Heart left ventricle (tissue), 13 donors: ENCODE data around the gene GLI2.

Source experiments
- POLR2A ChIP-seq, 2 donors: fragments of 450-650 bp; IDR thresholded peaks; one replicate each; pipeline ENCODE4 v1.6.1; 2017; ENCODE audit warnings: antibody characterized with exemption in 2 of 2, mild to moderate bottlenecking in 2 of 2, moderate library complexity in 2 of 2
- TF ChIP-seq, protein P1 (sequence below), 12 donors: fragments of 200-600 bp; sonication (generic) in 4 of 12; IDR thresholded peaks; one replicate each; pipeline versions ENCODE4 v1.5.0 to v1.8.0; 2018 to 2022; ENCODE audit warnings: antibody characterized with exemption in 12 of 12, mild to moderate bottlenecking in 5 of 12
- donor health status: ischemic (EF 13 %, LVEDD 7.1; RV severe dilation, severe dysfunction).
- donor health status: DM: no; HTN: yes; CAD: no.
- donor health status: DM: no; HTN: no; CAD: no.
- donor health status: ischemic (EF 25% LVEDD 6.9; RV normal size, moderate dysfunction).
- donor health status: ischemic (EF 25% LVEDD 5.7; RV mildly dilated, moderate dysfunction).
- donor health status: ischemic (EF 35%, LVEDD 5.7; RV mildly dilated, moderate dysfunction).
- donor health status: nonischemic (EF 11% LVEDD 7.7; RV severe dilation, severe dysfunction).
- donor health status: DM: yes; HTN: yes; CAD: no.
- donor health status: PGD.
- donor health status: ischemic (EF 29% LVEDD 5.4; RV normal size, mild dysfunction).
- donor health status: nonischemic (EF 23%, LVEDD 6.1; RV moderate dilation, normal function).

DNA sequence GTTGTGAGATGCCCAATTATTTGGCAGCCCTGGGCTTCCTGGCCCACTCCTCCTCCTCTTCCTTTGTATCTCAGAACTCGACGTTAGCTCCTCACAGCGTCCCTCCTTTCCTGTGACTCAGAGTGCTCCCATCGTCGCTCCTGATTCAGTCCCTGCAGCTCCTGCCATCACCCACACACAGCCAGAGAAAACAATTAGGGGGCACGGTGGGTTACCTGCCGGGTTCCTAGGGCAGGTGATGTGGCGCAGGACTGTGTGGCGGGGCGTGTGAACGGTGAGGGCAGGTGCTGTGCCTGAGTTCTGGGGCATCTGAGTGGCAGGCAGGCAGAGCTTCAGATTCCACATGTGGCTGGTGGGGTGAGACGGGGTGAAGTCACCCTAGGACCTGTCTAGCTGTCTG lies 42.6 kb downstream of the GLI2 start:
- TF ChIP-seq, protein P1, sequence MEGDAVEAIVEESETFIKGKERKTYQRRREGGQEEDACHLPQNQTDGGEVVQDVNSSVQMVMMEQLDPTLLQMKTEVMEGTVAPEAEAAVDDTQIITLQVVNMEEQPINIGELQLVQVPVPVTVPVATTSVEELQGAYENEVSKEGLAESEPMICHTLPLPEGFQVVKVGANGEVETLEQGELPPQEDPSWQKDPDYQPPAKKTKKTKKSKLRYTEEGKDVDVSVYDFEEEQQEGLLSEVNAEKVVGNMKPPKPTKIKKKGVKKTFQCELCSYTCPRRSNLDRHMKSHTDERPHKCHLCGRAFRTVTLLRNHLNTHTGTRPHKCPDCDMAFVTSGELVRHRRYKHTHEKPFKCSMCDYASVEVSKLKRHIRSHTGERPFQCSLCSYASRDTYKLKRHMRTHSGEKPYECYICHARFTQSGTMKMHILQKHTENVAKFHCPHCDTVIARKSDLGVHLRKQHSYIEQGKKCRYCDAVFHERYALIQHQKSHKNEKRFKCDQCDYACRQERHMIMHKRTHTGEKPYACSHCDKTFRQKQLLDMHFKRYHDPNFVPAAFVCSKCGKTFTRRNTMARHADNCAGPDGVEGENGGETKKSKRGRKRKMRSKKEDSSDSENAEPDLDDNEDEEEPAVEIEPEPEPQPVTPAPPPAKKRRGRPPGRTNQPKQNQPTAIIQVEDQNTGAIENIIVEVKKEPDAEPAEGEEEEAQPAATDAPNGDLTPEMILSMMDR (IDR thresholded peaks at IDR 0.05), result no peak
- no peak for TF ChIP-seq POLR2A (IDR thresholded peaks at IDR 0.05)
